HG02642 (cell line): ENCODE data around the gene SORCS1.

Experiments
- ATAC-seq: cut with Tn5 transposase; IDR thresholded peaks from one replicate; pipeline ENCODE4 v1.9.1; 2021; ENCODE audit warnings: mild to moderate bottlenecking; ENCODE audit not compliant: unreplicated experiment, poor library complexity

Gene SORCS1

DNA sequence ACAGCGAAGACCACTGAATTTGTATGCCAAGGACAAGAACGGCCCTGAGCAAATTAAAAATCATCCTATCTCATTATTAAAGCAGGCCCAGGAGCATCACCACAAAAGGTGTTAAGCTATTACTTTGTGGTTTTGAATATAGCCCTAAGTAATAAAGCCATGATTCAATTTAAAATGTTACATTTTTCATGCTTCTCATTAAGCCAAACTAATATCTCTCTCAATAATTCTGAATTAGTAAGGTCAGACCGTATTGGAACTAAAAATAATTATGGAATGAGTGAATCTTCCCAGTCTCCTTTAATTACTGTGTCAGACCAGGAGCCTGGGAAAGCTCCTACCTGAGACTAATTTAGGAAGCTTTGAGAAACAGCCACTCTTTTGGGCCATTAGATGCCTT lies 162.4 kb downstream of the SORCS1 start:
- no peak for ATAC-seq

DNA sequence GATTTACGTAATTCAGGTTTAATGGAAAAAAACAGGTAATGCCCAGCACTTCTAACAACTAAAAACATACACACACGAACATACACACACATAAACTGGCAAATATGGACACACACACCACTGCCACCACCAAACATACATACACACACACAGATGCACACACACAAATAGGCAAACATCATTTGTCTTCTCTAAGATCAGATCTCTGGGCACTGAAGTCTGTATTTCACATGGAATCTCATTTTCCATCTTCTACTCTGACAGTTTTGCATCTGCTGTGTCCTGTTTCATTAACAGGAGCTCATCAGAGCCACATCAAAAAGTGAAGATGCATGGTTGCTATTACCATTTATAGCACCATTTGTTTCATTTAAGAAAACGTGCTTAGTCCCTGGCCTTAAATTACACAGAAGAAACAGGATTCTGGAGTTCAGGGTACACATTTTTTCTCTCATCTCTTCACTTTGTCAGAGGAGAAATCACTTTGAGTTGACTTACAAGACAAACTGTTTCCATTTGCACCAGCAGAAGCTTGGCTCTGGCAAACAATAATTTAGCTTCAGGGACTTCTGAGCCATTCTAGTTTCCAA lies 165.3 kb downstream of the SORCS1 start:
- ATAC-seq = no peak

DNA sequence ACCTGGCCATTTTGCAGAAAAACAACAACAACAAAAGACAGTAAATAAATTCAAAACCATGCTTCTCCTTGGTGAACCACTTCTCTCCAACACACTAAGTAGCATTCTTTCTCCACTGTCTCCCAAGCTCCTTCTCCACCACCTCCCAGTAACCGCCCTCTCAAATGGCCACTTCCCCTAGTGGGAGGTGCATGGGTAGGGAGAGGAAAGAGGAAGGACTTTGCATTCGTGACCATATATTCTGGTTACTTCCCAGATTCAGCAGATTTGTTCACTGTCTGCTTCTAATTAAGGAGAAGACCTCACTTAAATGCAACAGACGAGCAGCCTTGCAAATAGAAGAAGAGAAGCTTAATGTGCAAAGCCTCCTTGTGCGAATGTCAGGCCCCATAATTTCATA lies 166.8 kb downstream of the SORCS1 start:
- ATAC-seq = no peak

DNA sequence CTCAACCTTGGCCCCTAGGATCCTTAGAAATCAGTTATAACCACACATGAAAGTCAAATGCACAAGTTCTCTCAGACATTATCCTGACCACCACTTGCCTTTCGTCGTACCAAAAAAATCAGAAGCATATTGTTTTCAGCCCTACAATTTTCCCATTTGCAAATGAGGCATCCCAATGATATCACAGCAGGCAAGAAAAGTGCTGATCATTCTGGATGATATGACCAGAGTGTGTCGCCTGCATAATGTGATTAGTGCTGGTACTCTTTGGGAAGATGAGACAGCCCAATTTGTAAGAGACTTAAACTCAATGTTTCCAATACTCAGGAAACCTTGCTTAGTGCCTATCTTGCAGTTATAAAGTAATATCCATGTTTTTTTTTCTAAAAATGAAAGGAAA lies 168.0 kb downstream of the SORCS1 start:
- no peak for ATAC-seq

DNA sequence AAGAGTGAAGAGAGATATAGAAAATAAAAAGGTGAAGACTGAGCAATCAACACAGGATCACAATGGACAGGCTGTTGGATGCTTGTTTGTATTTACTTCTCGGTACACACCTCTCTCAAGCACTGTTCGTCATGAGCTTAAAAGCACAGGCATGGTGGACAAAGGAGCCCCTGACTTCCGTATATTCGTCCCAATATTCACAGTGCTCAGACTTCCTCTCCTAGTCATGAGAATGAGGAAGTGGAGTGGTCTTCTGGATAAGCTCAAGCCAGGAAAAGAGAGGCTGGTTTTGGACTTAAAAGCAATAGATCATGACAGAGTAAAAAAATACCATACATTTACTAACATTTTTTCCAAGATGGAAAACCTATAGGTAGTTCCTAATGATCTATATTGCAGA lies 172.5 kb downstream of the SORCS1 start:
- ATAC-seq = no peak

DNA sequence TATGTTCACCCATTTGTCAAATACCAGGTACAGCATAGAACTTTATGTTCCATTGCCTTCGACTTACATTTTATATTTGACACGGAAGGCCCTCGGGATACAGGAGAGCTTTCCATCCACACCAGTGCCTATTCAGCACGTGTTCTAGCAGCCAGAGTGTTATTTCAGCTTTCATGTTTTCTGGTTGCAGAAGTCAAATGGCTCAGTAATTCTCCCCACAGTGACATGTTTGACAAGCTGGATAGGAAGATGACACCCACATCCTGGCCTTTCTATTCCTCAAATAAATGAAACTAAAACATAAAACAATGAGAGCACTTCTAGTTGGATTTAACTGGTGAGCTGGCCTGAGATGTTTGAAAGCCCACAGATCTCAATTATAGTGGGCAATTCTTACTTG lies 173.4 kb downstream of the SORCS1 start:
- ATAC-seq = no peak

DNA sequence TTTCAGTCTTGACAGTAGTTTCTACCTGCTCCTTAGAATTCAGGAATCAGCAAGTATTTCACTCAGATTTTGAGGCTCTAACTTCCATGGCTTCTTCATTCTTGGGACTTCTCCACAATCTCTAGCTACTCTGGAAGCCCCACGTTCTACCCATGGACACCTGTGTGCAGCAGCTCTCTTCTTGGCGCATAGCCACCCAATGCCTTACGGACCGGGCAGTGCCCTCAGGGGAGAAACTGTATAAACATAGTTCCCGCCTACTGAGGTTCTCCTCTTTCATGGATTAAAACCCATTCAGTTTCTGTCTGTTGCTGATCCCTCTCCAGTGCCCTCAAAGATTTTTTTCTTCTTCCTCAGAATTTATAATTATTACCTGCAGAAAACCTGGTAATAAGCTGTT lies 177.1 kb downstream of the SORCS1 start:
- ATAC-seq = no peak

DNA sequence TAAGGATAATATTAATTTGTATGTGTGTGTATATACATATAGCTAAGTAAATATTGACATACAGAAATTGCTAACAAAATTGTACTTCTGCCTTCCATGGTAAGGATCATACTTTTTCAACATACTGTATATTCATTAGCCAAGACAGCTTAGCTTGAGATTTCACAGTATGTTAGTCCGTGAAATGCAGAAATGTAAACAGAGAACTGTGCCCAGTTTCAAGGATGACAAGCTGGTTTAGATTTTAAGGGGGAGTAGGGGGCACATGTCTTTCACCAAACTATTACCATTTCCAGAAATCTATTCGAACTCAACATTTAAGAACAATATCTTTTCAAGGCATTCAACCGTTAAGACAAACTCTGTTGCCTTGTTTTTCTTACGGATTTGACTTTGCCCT lies 182.2 kb downstream of the SORCS1 start:
- ATAC-seq = no peak

DNA sequence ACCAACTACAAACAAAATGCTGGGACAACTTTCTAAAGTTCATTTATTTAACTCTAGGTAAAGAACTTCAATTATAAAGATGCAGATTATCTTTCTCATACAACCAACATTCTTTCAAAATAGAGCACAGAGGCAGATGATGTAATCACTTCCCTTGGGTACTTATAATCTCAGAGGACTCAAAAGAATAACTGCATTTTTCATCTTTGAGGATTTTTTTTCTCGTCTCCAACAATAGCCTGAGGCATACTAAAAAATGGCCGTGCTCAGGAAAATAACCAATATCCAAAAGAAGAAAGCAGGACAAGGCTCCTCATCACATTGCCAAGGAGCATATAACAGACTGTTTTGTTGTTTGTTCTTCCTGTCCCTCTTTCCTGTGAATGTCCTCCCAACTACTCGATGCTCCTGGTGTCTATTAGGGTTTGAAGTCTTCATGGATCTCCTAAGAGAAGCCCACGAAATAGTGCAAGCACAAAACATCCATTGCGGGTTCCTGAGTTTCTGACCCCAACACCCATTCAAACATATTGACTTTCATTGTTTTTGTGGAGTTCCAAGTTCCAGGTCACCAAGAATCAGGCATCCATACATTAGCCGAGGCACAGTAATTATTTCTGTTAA lies 182.9 kb downstream of the SORCS1 start:
- ATAC-seq = no peak

DNA sequence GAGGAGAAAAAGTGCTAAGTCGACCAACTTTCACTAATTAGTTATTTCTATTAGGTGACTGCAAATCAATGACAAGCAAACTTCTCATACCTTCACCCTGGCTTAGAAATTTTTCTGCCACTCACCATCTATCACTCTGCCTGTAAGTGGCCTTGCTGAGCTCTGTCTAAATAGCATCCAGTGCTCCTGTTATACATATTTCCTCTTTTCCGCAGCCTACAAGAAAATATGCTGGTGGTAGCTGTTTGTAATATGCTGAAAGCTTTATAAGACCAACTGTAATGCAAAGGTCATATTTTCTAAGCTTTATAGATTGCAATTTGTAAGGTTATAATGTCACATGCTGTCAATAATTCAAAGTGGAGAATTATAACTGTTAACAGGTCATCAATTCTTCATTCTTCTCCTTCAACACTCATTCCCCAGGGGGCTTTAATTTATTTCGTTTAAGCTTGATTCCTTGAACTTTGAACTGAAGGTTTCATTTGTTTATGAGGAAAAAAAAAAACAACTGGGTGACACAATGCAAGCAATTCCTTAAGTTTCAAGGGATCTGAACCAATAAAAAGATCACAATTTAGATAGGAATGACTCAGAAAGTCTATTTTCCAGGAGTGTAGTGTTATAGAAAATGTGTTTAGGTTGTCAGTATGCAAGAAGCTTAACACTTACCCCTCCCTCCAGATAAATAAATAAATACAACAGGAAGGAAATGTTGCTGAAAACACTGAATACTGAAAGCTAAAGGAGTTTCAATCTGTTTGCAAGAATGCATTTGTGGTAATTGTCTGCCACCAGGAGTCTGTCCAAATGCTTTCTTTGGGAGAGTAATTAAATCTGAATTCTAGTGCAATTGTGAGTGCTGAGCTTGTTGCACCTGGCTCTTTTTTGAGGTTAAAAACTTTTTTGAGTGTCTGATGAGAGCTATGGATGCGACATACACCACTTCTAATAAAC lies 183.7 kb downstream of the SORCS1 start:
- ATAC-seq = peak; percentile 88

DNA sequence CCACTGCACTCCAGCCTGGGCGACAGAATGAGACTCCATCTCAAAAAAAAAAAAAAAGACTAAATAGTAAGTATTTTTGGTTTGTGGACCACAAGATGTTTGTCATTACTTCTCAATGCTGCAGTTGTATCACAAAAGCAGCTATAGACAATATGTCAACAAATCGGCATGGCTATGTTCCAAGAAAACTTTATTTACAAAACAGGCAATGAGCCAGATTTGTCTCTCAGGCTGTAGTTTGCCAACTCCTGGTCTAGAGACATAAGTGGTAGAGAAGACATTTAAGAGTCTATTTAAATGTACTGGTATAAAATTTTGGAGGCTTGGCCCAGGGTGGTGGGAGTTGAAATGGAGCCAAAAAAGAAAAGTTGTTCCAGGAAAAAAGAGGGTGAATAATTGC lies 185.8 kb downstream of the SORCS1 start:
- ATAC-seq = no peak

DNA sequence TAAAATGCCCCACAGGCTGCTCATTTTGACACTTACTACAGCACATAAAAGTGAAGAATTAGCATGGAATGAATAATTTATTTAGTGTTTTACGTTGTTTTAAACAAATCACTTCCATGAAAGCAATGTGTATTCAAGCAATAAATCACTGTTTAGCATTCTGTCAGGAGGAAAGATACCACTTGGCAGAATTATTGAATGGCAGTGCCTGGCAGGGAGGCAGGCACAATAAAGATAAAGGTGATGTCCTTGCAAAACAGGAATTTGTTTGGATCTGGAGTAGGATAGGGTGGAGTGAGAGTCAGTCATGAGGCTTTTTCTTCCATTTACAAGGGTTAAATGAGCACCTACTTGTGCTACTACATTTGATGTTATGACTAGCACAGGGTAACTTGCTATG lies 190.8 kb downstream of the SORCS1 start:
- no peak for ATAC-seq

DNA sequence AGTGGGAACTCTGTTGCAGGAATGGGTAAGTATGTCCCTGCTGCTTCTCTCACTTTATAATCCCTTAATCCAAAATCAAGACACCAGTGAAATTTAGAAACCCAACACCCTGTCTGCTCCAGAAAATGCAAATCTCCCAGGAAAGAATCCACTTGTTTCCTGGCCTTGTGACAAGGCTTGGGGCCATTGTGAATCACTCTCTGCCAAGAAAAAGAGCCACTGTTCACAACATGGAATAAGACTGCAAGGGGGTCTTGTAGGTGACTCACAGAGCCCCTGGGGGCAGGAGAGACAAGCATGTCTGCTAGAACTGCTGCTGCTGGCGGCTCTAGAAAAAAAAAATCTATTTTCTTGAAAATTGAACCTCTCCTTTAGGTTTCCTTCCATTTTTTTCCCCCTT lies 191.2 kb downstream of the SORCS1 start:
- ATAC-seq = no peak

DNA sequence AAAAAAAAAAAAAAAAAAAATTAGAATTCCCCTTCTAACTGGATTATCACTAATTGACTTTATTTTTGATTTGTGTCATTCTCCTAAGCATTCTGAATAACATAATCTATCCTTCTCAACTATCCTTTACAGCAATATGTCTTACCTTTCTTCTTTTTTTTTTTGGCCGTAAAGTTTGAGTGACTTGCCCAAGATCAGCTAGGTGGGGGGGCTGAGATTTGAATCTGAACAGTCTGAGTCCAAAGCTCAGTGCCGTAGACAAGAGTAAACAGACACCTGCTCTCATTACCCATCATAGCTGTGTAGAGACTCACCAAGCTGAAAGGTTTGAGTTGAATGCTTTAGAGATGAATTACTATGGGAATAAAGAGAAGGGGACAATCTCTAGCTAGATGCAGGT lies 192.1 kb downstream of the SORCS1 start:
- ATAC-seq = no peak

DNA sequence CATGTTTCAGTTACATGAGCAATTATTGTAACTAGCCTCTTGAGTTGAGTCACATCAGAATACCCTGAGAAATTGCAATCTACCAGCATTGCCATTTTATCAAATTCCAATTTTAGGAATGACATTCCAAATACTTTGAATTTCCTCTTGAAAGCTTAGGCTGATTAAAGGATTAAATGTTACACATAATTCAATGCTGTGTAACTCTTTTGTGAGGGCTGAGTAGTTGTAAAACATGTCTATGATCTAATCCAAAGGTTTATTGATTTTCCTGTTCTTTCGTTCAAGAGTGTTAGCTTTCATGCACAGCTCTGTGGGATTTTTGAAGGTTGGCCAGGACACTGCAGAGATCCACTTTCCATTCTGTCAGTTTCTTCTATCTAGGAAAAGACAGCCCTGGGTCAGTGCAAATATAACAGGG lies 193.1 kb downstream of the SORCS1 start:
- no peak for ATAC-seq

DNA sequence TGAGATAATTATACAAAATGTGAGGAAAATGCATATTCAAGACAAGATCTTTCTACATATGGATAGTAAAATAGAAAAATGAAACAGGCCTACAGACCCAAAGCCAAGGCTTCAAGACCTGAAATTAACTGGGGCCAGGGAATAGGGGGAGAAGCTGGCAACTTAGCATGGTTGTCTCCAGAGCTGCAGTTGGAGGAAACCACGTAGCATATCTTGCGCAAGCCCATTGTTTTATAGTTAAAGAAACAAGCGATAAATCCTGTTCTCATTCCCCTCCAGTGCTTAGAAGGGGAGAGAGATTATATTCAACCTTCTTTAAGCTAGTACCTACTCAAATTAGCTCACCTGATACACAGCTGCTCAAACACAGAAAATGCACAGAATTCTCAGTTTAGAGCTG lies 197.1 kb downstream of the SORCS1 start:
- ATAC-seq = no peak

DNA sequence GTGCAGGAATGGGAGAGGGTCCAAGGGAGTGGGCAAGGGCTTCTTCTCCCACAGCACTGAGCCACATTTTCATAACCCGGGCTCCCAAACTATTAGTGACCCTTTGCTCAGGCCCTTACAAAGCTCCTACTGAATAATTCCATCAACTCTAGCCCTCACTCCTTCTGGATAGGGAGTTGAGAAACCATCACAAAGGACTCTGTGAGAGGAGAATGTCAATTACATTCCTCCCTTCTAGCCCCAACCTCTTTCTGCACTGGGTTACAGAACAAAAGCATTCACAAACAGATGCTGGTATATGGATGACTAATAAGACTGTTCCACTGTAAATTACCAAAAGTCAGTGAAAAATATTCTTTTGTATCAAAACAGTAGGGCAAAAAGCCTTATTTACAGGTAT lies 203.7 kb downstream of the SORCS1 start:
- no peak for ATAC-seq

DNA sequence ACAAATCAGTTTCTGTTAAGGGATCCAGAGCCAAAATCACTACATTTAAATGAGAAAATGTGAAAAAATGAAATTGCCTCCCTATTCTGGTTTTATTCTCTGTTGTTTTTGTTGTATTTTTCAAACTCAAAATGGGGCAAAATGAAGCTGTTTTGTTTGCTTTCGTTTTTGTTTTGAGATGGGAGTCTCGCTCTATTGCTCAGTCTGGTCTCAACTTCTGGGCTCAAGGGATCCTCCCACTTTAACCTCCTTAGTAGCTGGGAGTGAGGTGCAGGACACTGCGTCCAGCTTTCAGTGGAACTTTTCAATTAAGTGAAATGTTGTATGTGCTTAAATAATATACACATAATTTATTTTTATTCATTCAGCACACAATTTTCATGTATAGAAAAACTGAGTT lies 205.0 kb downstream of the SORCS1 start:
- ATAC-seq = peak; percentile 46

DNA sequence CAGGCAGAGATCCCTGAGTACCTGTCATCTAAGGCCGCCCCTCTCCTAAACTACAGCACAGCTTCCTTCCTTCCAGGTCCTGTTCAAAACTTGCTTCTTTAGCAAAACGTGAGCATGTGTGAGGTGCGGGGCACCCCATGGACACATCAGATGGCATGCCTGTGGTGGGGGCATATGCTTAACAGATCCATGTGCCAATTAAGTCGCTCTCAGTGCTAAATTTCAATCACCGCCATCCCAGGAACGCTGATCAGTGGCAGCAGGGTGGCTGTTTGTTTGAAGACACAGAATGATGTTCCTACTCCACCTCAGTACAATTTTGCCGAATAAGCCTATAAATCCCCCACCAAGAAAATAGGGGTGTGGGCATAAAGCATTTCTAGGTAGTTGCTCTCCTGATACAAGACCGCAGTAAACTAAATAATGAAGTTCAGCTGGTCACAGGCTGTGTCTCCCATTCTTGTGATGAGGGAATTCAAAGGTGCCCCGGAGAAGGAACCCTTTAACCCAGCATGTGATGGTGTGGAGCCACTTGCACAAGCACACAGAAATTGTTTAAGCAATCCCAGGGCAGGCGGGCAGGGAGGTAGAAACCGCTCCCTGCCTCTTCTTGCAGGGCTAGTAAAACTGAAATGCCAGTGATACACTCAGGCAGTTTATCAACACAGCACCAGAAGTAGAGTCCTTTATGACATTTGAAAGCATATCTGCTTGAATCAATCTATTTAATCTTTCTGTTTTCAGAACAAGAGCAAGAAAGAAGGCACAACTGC lies 205.7 kb downstream of the SORCS1 start:
- no peak for ATAC-seq

DNA sequence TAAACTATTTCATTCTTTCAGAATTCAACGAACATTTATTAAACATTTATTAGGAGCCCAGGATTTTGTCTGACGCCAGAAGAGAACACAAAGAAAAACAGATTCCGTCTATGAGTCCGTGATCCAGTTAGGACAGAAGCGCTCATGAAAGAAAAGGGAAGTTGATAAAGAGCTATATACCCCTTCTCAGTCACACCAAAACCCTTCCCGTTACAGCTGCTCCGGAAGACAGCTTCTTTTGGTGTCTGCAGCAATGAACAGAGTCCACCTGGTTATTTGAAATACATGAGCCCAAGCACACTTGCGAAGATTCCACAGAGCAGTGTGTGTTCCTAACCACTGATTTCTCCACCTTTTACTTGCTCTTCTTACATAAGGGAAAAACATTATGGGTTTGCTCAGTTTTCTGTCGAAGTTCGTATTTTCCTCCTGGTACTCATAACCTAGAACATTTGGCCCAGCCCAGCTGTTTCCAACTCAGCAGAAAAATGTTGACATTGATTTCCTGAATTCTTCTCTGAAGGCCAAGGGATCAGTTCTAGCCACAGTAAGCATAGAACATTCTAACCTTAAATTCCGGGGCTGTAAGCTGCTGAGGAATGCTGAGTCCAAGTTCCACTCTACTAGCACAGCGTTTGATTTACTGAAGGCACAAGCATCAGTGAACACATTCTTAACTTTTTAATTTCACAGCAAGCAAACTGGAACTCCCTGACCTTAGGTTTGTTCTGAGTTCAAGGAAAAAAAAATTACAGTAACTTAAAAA lies 206.5 kb downstream of the SORCS1 start:
- peak; percentile 75 for ATAC-seq
